PC-3 (cell line): ENCODE results near the gene HSH2D.

ENCODE experiments used
- CTCF ChIP-seq: fragments of 300-600 bp; sonication (generic); conservative IDR thresholded peaks from 2 replicates; pipeline ENCODE4 v1.5.1; 2017; ENCODE audit warnings: antibody characterized with exemption, low read depth, mild to moderate bottlenecking, low read length
- EZH2 ChIP-seq: fragments of 300-600 bp; sonication (generic); IDR thresholded peaks from one replicate; pipeline ENCODE4 v1.6.1; 2017; ENCODE audit warnings: antibody characterized with exemption, mild to moderate bottlenecking, low read length; ENCODE audit not compliant: unreplicated experiment
- EZH2phosphoT487 ChIP-seq: fragments of 300-600 bp; sonication (generic); IDR thresholded peaks from 2 replicates; pipeline ENCODE4 v1.6.1; 2018; ENCODE audit warnings: mild to moderate bottlenecking, antibody characterized with exemption, low read length, borderline replicate concordance

DNA sequence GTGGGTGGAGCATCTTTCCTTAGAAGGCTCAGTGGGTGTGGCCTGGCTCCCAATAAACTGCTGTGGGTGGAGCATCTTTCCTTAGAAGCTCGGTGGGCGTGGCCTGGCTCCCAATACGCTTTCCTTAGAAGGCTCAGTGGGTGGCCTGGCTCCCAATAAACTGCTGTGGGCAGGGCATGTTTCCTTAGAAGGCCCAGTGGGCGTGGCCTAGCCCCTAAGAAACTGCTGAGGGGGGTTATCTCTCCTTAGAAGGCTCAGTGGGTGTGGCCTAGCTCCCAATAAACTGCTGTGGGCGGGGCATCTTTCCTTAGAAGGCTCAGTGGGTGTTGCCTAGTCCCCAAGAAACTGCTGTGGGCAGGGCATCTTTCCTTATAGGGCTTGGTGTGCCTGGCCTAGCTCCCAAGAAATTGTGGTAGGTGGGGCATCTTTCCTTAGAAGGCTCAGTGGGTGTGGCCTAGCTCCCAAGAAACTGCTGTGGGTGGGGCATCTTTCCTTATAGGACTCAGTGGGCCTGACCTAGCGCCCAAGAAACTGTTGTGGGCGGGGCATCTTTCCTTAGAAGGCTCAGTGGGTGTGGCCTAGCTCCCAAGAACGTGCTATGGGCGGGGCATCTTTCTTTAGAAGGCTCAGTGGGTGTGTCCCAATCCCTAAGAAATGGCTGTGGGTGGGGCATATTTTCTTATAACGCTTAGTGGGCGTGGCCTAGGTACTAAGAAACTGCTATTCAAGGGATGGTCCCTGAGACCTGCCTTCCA lies 10.3 kb downstream of the HSH2D start:
- TF ChIP-seq CTCF (no peak), EZH2 (no peak), EZH2phosphoT487 (no peak)
